Panc1 (cell line): ENCODE results near the gene DNER.

ENCODE experiments used
- CTCF ChIP-seq: fragments of 450-650 bp; IDR thresholded peaks from 2 replicates; pipeline ENCODE4 v1.5.1; 2017; ENCODE audit warnings: mild to moderate bottlenecking
- POLR2AphosphoS5 ChIP-seq: IDR thresholded peaks from 2 replicates; pipeline ENCODE4 v1.6.1; 2012; ENCODE audit warnings: mild to moderate bottlenecking, low read depth, low read length, moderate library complexity
- REST ChIP-seq, 2 experiments: IDR thresholded peaks; 2 replicates each; pipeline ENCODE4 v1.6.1; 2011 to 2012; ENCODE audit warnings: low read depth in 2 of 2, control low read depth in 1 of 2, low read length in 1 of 2, mild to moderate bottlenecking in 1 of 2, moderate library complexity in 1 of 2; ENCODE audit not compliant: insufficient read depth in 1 of 2

- TF ChIP-seq CTCF: no peak
- TF ChIP-seq POLR2AphosphoS5: no peak
- no peak for TF ChIP-seq REST (IDR thresholded peaks at IDR 0.05; ENCODE audit: insufficient read depth in 1 of 2, low read depth in 2 of 2, low read length in 1 of 2)
These were observed 79.6 kb downstream of the DNER start for GRCh38 chr2:229634601-229635370.
